GM21515 (cell line): ENCODE data around the gene TELO2.

Source experiments
- ATAC-seq: cut with Tn5 transposase; IDR thresholded peaks from one replicate; pipeline ENCODE4 v1.9.1; 2021; ENCODE audit not compliant: unreplicated experiment

TELO2 gene

GRCh38 chr16:1497014-1497598 lies 3.9 kb downstream of the TELO2 start:
- ATAC-seq = no peak

GRCh38 chr16:1498899-1499676 lies 5.9 kb downstream of the TELO2 start:
- ATAC-seq = no peak

- no peak for ATAC-seq
Observed at GRCh38 chr16:1499756-1500464, 6.8 kb downstream of the TELO2 start.

- ATAC-seq = no peak
Observed at GRCh38 chr16:1500465-1501150, 7.4 kb downstream of the TELO2 start.

- no peak for ATAC-seq
Observed at GRCh38 chr16:1501630-1502029, 8.5 kb downstream of the TELO2 start.

GRCh38 chr16:1502092-1503004 lies 9.2 kb downstream of the TELO2 start:
- no peak for ATAC-seq

GRCh38 chr16:1503110-1503955 lies 10.2 kb downstream of the TELO2 start:
- ATAC-seq = no peak

- no peak for ATAC-seq
Observed at GRCh38 chr16:1505073-1505844, 12.1 kb downstream of the TELO2 start.

GRCh38 chr16:1505912-1506311 lies 12.8 kb downstream of the TELO2 start:
- no peak for ATAC-seq

GRCh38 chr16:1506494-1507213 lies 13.5 kb downstream of the TELO2 start:
- ATAC-seq = no peak

GRCh38 chr16:1508494-1509187 lies 15.5 kb downstream of the TELO2 start:
- no peak for ATAC-seq

GRCh38 chr16:1509307-1510221 lies 16.4 kb downstream of the TELO2 start:
- ATAC-seq = no peak

GRCh38 chr16:1510272-1510671 lies 17.1 kb downstream of the TELO2 start:
- ATAC-seq = no peak

GRCh38 chr16:1510941-1511351 lies 17.8 kb downstream of the TELO2 start:
- ATAC-seq = no peak

- no peak for ATAC-seq
Observed at GRCh38 chr16:1511662-1512569, 18.8 kb downstream of the TELO2 start.
